Hematopoietic multipotent progenitor cell (in vitro differentiated cells): ENCODE results near the gene WDR37. TPM values are rescaled to one million over a fixed set of nuclear protein-coding genes. Genes with fewer than 3 reads are reported as not detected.

Source experiments
- DNase-seq, 3 donors: peaks; one replicate each; pipeline ENCODE4 v3.0.0-alpha.2; 2011 to 2015; ENCODE audit warnings: low read depth in 2 of 3, low spot score in 2 of 3
- total RNA-seq: library from RNA; depleted of rRNA; stranded (reverse); fragments of >200 nt; gene quantifications from one replicate; pipeline ENCODE4 v1.2.3, GENCODE V29; 2012

WDR37 gene
- total RNA-seq, 1 donor = 18.0 TPM

GRCh38 chr10:1122349-1122748 is 66.2 kb downstream of the WDR37 start:
- no peak for DNase-seq

GRCh38 chr10:1123198-1123597 is 67.0 kb downstream of the WDR37 start:
- DNase-seq = peak in 1 of 3 donors; percentile 52

- no peak for DNase-seq
Observed at GRCh38 chr10:1123972-1124371, 67.8 kb downstream of the WDR37 start.

- DNase-seq = no peak
Observed at GRCh38 chr10:1124796-1125195, 68.6 kb downstream of the WDR37 start.

GRCh38 chr10:1126461-1126860 is 70.3 kb downstream of the WDR37 start:
- DNase-seq = no peak

GRCh38 chr10:1127629-1128028 is 71.4 kb downstream of the WDR37 start:
- no peak for DNase-seq

- no peak for DNase-seq
Observed at GRCh38 chr10:1128115-1128514, 71.9 kb downstream of the WDR37 start.

- no peak for DNase-seq
Observed at GRCh38 chr10:1128649-1129048, 72.5 kb downstream of the WDR37 start.

- no peak for DNase-seq
Observed at GRCh38 chr10:1130226-1130625, 74.0 kb downstream of the WDR37 start.

- DNase-seq = no peak
Observed at GRCh38 chr10:1130995-1131790, 75.0 kb downstream of the WDR37 start.

- no peak for DNase-seq
Observed at GRCh38 chr10:1132584-1132983, 76.4 kb downstream of the WDR37 start.

- no peak for DNase-seq
Observed at GRCh38 chr10:1133495-1134045, 77.4 kb downstream of the WDR37 start.

- DNase-seq = no peak
Observed at GRCh38 chr10:1134156-1134555, 78.0 kb downstream of the WDR37 start.

GRCh38 chr10:1136268-1136667 is 80.1 kb downstream of the WDR37 start:
- no peak for DNase-seq

GRCh38 chr10:1137499-1138163 is 81.4 kb downstream of the WDR37 start:
- no peak for DNase-seq

GRCh38 chr10:1138529-1138928 is 82.3 kb downstream of the WDR37 start:
- DNase-seq = no peak

GRCh38 chr10:1141261-1141660 is 85.1 kb downstream of the WDR37 start:
- DNase-seq = no peak

- no peak for DNase-seq
Observed at GRCh38 chr10:1141701-1142100, 85.5 kb downstream of the WDR37 start.

- peak in 2 of 3 donors; percentile 9 to 45 for DNase-seq
Observed at GRCh38 chr10:1142596-1142995, 86.4 kb downstream of the WDR37 start.

GRCh38 chr10:1147810-1148209 is 91.6 kb downstream of the WDR37 start:
- DNase-seq = no peak

GRCh38 chr10:1148855-1149605 is 92.8 kb downstream of the WDR37 start:
- no peak for DNase-seq
